Neural cell (in vitro differentiated cells): ENCODE data around the gene CRP.

ENCODE experiments used
- EZH2 ChIP-seq: fragments of 200-600, 300-800 bp; shearing (Covaris generic), sonication (generic); IDR thresholded peaks from 2 replicates; pipeline ENCODE4 v1.6.1; 2014; ENCODE audit warnings: antibody characterized with exemption, low read length, borderline replicate concordance, mild to moderate bottlenecking; ENCODE audit not compliant: insufficient read depth, poor library complexity, severe bottlenecking
- POLR2AphosphoS5 ChIP-seq: IDR thresholded peaks from 2 replicates; pipeline ENCODE4 v1.6.1; 2012
- SMC3 ChIP-seq: fragments of 450-650 bp; conservative IDR thresholded peaks from 2 replicates; pipeline ENCODE4 v1.6.1; 2014; ENCODE audit warnings: antibody characterized with exemption, mild to moderate bottlenecking, moderate library complexity; ENCODE audit not compliant: poor library complexity
- TAF1 ChIP-seq: IDR thresholded peaks from 2 replicates; pipeline ENCODE4 v1.6.1; 2012; ENCODE audit warnings: low read depth
- TF ChIP-seq, protein P1 (sequence below): IDR thresholded peaks from 2 replicates; pipeline ENCODE4 v1.6.1; 2012; ENCODE audit warnings: borderline replicate concordance
- TF ChIP-seq, protein P2 (sequence below): fragments of 450-650 bp; IDR thresholded peaks from 2 replicates; pipeline ENCODE4 v1.5.1; 2014; ENCODE audit warnings: antibody characterized with exemption, mild to moderate bottlenecking, moderate library complexity; ENCODE audit not compliant: poor library complexity, severe bottlenecking

GRCh38 chr1:159705251-159705903 is 9.0 kb downstream of the CRP start:
- TF ChIP-seq, protein P1, sequence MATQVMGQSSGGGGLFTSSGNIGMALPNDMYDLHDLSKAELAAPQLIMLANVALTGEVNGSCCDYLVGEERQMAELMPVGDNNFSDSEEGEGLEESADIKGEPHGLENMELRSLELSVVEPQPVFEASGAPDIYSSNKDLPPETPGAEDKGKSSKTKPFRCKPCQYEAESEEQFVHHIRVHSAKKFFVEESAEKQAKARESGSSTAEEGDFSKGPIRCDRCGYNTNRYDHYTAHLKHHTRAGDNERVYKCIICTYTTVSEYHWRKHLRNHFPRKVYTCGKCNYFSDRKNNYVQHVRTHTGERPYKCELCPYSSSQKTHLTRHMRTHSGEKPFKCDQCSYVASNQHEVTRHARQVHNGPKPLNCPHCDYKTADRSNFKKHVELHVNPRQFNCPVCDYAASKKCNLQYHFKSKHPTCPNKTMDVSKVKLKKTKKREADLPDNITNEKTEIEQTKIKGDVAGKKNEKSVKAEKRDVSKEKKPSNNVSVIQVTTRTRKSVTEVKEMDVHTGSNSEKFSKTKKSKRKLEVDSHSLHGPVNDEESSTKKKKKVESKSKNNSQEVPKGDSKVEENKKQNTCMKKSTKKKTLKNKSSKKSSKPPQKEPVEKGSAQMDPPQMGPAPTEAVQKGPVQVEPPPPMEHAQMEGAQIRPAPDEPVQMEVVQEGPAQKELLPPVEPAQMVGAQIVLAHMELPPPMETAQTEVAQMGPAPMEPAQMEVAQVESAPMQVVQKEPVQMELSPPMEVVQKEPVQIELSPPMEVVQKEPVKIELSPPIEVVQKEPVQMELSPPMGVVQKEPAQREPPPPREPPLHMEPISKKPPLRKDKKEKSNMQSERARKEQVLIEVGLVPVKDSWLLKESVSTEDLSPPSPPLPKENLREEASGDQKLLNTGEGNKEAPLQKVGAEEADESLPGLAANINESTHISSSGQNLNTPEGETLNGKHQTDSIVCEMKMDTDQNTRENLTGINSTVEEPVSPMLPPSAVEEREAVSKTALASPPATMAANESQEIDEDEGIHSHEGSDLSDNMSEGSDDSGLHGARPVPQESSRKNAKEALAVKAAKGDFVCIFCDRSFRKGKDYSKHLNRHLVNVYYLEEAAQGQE: no peak
- TF ChIP-seq, protein P2, sequence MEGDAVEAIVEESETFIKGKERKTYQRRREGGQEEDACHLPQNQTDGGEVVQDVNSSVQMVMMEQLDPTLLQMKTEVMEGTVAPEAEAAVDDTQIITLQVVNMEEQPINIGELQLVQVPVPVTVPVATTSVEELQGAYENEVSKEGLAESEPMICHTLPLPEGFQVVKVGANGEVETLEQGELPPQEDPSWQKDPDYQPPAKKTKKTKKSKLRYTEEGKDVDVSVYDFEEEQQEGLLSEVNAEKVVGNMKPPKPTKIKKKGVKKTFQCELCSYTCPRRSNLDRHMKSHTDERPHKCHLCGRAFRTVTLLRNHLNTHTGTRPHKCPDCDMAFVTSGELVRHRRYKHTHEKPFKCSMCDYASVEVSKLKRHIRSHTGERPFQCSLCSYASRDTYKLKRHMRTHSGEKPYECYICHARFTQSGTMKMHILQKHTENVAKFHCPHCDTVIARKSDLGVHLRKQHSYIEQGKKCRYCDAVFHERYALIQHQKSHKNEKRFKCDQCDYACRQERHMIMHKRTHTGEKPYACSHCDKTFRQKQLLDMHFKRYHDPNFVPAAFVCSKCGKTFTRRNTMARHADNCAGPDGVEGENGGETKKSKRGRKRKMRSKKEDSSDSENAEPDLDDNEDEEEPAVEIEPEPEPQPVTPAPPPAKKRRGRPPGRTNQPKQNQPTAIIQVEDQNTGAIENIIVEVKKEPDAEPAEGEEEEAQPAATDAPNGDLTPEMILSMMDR: no peak
- TF ChIP-seq EZH2 (no peak), TAF1 (no peak), SMC3 (no peak), POLR2AphosphoS5 (no peak)
